Measurements from ENCODE around the gene GTPBP6. TPM values are rescaled to one million over a fixed set of nuclear protein-coding genes. Genes with fewer than 3 reads are reported as not detected.
"Not testable (repeated sequence)": the region's sequence is repeated elsewhere in the genome, so short reads cannot be mapped to it uniquely, and the experiment has no call there.

Gene GTPBP6
- total RNA-seq, 1 donor from 2014 or later: 49.8 TPM

GRCh38 chrX:352582-353314 lies 34.2 kb upstream of the GTPBP6 start:
- intact Hi-C loops (cut with micrococcal nuclease): no loop called here

GRCh38 chrX:352181-352580 lies 33.6 kb upstream of the GTPBP6 start:
- intact Hi-C loops (cut with micrococcal nuclease): no loop called here

DNA sequence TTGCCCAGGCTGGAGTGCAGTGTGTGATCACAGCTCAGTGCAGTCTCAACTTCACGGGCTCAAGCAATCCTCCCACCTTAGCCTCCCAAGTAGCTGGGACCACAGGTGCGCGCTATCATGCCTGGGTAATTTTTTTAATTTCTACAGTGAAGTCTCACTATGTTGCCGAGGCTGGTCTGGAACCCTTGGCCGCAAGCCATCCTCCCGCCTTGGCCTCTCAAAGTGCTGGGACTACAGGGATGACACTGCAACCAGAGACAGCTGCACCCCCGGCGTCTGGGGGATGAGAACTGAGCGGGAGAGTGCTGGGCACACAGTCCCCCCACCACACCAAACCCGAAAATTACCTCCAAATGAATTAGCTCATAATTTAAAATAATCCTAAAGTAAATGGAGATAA lies 33.1 kb upstream of the GTPBP6 start:
- intact Hi-C loops (cut with micrococcal nuclease): no loop called here

DNA sequence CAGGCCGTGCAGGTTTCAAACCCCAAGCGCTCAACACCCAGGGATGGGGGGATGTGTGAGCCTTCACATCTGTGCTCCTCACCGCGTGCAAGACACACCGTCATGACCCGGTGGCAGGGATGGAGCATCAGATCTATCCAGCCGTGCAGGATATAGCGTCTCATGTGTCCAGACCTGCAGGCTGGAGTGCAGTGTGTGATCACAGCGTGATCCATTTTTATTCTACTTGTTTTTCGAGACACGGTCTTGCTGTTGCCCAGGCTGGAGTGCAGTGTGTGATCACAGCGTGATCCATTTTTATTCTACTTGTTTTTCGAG lies 32.7 kb upstream of the GTPBP6 start:
- intact Hi-C loops (cut with micrococcal nuclease): not testable (repeated sequence)

- intact Hi-C loops (cut with micrococcal nuclease): no loop called here
Measured at GRCh38 chrX:350534-351323, 32.1 kb upstream of the GTPBP6 start.

DNA sequence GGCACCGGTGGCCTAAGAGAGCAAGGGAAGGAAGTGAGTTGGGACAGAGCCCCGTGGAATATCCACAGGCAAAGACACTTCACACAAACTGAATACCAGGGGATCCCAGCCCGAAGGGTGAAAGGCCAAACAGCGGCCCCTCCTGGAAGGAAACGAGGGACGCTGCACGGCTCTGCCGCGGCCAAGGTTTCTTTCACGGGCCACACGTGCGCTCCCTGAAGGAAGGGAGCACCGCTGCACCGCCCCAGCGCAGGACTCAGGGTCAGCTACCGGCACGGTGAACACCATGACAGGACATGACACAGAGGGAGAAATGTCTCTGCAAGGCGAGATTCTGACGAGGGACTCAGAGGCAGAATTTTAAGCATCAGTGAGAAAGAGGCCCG lies 31.5 kb upstream of the GTPBP6 start:
- intact Hi-C loops (cut with micrococcal nuclease): no loop called here

- intact Hi-C loops (cut with micrococcal nuclease): no loop called here
Measured at GRCh38 chrX:349702-350101, 31.1 kb upstream of the GTPBP6 start.

- intact Hi-C loops (cut with micrococcal nuclease): no loop called here
Measured at GRCh38 chrX:349196-349595, 30.6 kb upstream of the GTPBP6 start.

- intact Hi-C loops (cut with micrococcal nuclease): no loop called here
Measured at GRCh38 chrX:348461-349117, 30.0 kb upstream of the GTPBP6 start.

DNA sequence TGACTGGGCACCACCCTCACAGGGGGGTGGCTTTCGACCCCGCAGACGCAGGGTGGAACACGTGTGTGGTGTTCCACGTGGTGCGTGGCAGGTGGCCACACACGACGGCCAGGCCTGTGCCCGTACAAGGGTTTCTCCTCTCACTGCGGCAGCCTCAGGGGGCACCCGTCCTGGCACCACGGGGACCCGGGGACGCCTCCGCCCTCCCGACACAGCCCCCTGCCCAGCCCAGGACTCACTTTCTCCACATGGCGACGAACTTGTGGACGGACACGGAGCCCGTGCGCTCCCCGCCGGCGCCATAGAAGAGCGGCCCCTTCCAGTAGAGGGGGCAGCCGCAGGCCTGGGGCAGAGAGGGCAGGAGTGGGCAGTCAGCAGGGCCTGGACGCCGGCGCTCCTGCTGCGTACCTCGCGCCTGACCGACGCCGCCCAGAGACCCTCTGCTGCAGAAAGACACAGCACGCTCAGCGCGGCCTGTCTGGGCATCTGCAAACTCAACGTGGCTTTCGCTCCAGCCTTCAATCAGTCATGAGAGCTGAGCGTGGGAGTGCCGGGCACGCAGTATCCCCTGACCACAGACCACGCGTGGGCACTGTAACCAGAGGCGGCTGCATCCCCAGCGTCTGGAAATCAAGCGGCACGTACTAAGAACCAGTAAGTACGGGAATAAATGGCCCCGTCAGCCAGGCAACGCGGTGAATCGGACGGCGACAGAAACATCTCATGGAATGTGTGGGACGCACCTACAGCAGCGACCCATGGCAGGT lies 28.9 kb upstream of the GTPBP6 start:
- intact Hi-C loops (cut with micrococcal nuclease): no loop called here

DNA sequence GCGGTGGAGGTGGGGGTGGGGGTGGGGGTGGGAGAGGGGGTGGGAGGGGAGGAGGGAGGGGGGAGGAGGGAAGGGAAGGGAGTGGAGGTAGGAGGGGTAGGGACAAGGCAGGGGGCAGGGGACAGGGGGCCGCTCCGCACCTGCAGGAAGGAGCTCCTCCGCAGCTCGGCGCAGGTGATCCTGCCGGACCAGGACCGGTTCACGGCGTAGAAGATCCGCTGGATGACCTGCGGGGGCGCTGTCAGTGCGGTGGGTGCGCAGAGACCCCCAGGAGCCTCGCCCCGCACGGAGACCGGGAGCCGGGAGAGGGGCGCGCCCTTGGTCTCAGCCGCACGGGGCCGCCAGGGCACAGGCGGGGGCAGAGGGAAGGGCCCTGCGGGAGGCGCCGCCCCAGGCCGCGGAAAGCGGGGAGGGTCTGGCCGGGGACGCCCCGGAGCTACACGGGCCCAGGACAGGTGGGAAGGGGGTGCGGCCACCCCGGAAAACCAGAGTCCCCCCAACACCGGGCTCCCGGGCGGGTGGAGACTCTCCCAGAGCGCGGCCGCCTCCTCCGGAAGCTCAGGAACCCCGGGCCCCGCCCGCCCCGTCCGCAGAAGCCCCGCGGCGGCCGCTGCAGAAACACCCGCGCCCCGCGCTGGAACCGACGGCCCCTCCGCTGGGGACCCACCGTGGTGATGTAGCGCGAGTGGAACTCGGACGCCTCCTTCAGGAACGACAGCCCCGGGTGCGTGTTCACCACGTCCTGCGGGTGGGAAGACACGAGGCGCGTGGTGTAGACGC lies 27.6 kb upstream of the GTPBP6 start:
- intact Hi-C loops (cut with micrococcal nuclease): no loop called here

DNA sequence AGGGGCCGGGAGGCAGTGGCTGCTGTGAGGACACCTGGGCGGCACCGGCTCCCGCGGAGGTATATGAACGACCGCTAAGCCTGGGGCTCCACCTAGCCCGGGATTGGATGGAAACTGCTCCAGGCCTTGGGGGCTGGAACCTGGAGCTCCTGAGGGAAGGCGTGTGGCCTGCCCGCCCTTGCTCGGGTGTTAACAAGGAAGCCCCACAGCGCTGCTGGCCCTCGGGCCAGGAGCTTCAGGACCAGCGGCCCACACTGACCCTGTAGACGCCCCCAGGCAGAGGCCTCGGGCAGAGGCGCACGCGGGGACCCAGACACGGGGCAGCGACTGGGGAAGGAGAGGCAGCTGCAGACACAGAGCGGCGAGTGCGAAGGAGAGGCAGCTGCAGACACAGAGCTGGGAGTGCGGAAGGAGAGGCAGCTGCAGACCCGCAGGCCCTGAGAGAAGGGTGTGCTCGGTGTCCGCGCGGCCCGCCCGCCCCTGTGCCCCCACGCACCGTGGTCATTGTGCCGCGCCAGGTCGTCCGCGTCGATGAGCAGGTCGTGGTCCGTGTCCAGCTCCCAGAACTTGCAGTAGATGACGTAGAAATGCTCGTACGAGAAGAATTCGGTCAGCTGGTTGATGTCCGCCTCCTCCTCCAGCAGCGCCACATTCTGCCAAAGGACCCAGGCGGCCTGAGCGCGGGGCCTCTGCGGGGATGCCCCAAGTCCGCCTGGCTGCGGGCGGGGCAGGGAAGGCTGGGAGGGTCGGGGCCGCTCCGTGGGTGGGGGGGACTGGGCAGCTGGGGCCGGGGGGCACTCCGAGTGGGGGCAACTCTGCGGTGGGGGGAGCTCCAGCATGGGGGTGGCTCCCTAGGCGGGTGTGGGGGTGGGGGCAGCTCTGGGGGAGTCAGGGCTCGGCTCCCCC lies 26.7 kb upstream of the GTPBP6 start:
- intact Hi-C loops (cut with micrococcal nuclease): no loop called here

GRCh38 chrX:344371-344901 lies 25.8 kb upstream of the GTPBP6 start:
- intact Hi-C loops (cut with micrococcal nuclease): no loop called here

GRCh38 chrX:341541-342101 lies 23.0 kb upstream of the GTPBP6 start:
- intact Hi-C loops (cut with micrococcal nuclease): no loop called here

GRCh38 chrX:340641-341423 lies 22.2 kb upstream of the GTPBP6 start:
- intact Hi-C loops (cut with micrococcal nuclease): no loop called here

DNA sequence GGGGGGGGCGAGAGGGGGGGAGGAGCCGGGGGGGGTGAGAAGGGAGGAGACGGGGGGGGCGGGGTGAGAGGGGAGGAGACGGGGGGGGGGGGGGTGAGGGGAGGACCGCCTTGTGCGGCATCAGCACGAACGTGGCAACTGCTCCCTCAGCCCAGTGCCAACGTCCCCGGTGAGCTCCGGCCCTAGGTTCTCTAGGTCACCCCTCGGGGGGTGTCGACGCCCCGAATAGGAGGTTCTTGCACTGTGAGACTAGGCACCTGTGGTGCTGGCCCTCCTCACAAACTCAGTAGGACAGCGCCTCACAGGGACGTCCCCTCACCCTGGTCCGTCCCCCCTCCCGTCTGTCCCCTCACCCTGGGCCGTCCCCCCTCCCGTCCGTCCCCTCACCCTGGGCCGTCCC lies 21.5 kb upstream of the GTPBP6 start:
- intact Hi-C loops (cut with micrococcal nuclease): no loop called here

DNA sequence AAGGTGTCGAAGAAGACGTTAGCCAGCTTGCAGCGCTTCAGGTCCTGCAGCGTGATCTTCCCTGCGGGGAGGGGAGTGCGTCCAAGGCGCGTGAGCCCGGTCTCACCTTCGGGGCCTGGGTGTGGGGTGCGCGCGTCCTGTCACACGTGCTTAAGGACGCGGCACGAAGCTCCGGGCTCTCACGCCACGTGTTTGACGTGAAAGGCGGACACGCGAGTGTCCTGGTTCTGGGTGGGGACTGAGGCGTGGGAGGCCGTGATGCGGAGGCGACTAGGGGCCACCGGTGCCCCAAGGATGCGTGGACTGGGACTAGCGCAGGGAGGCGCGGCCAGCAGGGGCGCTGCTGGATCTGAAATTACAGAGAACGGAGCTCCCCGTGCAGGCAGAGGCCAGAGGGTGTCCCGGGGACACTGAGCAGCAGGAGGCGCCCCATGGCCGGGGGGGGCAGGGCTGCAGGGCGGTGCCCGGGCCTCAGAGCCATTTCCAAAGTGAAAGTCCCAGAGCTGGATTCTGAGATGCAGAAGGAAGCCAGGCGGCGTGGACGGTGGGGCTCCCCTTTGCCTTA lies 20.3 kb upstream of the GTPBP6 start:
- intact Hi-C loops (cut with micrococcal nuclease): no loop called here

- intact Hi-C loops (cut with micrococcal nuclease): no loop called here
Measured at GRCh38 chrX:338281-338835, 19.8 kb upstream of the GTPBP6 start.

All from T-helper 2 cell treated with Interferon-gamma antibody and Interleukin-4, amounts not matched to agents 100 ng/mL and 5 ng/mL, for 36 hours (primary cell).